ENCODE data around the gene IFIT1. TPM values are rescaled to one million over a fixed set of nuclear protein-coding genes. Genes with fewer than 3 reads are reported as not detected.
A peak's percentile ranks its signal among the peaks of the same experiment; 100 is the strongest.
"Not testable (repeated sequence)": the region's sequence is repeated elsewhere in the genome, so short reads cannot be mapped to it uniquely, and the experiment has no call there.

Gene IFIT1
- total RNA-seq, 4 donors from 2014 or later = 3.3 to 9.3 (median 6.8) TPM

DNA sequence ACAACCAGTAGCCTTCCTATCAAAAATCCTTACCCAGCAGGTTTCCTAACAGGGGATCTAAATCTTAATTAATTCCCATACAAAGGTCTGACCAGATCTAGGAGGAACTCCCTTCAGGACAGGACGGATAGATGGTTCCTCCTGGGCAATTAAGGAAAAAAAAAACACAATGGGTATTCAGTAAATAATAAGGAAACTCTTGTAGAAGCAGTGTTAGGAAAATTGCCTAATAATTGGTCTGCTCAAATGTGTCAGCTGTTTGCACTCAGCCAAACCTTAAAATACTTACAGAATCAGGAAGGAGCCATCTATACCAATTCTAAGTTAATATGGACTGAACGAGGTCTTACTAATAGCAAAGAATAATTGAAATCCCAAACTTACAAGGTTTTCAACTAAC lies 18.7 kb downstream of the IFIT1 start:
- not testable (repeated sequence) for H3K4me1 ChIP-seq, H3K27ac ChIP-seq, H3K27me3 ChIP-seq, H3K36me3 ChIP-seq, H3K9me3 ChIP-seq, DNase-seq, H3K4me3 ChIP-seq

DNA sequence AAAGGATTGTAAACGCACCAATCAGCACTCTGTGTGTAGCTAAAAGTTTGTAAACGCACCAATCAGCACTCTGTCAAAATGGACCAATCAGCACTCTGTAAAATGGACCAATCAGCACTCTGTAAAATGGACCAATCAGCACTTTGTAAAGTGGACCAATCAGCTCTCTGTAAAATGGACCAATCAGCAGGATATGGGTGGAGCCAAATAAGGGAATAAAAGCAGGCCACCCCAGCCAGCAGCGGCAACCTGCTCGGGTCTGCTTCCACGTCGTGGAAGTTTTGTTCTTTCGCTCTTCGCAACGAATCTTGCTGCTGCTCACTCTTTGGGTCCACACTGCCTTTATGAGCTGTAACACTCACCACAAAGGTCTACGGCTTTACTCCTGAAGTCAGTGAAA lies 19.9 kb downstream of the IFIT1 start:
- peaks cover 0 to 16% (median 0%) of the 10 kb centered on the region in 4 donors for H3K4me1 ChIP-seq
- not testable (repeated sequence) for H3K27me3 ChIP-seq, H3K9me3 ChIP-seq, H3K36me3 ChIP-seq, H3K4me3 ChIP-seq, DNase-seq, H3K27ac ChIP-seq

DNA sequence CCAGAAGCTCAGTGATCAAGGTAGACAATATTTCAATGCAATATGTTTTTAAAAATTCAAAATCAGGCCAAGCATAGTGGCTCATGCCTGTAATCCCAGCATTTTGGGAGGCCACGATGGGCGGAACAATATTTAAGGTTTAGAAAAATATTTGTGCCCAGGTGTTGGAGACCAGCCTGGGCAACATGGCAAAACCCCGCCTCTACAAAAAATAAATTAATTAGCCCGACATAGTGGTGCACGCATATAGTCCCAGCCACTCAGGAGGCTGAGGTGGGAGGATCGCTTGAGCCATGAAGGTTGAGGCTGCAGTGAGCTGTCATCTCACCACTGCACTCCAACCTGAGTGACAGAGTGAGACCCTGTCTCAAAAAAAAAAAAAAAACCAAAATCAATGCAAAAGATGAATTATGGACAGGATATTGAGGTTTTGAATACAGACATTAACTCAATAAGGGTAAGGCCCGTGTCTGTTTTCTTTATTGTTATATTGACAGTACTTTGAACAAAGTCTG lies 21.0 kb downstream of the IFIT1 start:
- no peak for DNase-seq
- Histone ChIP-seq H3K36me3 (peaks cover 0 to 4% (median 0%) of the 10 kb centered on the region in 3 donors), H3K9me3 (no peaks in the 10 kb centered on the region), H3K4me1 (peaks cover 0 to 27% (median 3%) of the 10 kb centered on the region in 4 donors), H3K4me3 (peak overlapping the region in 2 of 4 donors; percentile 77 to 91), H3K27me3 (no peaks in the 10 kb centered on the region), H3K27ac (peak overlapping the region in 3 of 4 donors; percentile 94 to 98 (median 94))
- TF ChIP-seq, protein P1, sequence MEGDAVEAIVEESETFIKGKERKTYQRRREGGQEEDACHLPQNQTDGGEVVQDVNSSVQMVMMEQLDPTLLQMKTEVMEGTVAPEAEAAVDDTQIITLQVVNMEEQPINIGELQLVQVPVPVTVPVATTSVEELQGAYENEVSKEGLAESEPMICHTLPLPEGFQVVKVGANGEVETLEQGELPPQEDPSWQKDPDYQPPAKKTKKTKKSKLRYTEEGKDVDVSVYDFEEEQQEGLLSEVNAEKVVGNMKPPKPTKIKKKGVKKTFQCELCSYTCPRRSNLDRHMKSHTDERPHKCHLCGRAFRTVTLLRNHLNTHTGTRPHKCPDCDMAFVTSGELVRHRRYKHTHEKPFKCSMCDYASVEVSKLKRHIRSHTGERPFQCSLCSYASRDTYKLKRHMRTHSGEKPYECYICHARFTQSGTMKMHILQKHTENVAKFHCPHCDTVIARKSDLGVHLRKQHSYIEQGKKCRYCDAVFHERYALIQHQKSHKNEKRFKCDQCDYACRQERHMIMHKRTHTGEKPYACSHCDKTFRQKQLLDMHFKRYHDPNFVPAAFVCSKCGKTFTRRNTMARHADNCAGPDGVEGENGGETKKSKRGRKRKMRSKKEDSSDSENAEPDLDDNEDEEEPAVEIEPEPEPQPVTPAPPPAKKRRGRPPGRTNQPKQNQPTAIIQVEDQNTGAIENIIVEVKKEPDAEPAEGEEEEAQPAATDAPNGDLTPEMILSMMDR (IDR thresholded peaks at IDR 0.05) = no peak
- TF ChIP-seq POLR2A (IDR thresholded peaks at IDR 0.05) = no peak

DNA sequence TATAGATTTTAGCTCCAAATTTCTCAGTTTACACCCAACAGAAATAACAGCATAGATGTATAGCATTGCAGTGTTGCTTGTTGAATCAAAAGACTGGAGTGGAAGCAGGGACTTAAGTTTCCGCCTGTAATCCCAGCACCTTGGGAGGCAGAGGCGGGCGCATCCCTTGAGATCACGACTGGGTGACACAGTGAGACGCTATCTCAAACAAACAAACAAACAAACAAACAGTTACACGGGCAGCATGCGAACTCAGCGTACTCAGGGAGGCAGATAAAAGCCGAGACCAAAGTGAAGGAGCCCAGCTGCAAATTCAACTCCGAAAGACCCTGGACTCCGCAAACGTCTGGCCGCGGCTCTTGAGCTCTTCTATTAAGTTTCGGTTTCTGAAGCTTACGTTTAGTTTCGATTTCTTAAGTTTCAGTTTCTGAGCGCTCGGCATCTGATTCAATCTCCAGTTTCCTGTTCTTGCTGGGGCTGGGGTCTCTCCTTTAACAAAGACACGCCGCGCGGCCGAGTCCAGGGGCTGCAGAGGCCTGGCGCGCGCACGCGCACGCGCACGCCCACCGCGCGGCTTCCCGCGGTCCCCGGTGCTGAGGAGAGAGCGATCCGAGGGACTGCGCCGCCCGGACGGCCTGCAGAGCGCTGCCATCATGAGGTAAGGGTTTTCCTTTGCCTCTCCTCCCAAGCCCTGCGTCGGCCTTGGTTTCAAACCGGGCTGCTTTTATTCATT lies 21.9 kb downstream of the IFIT1 start, which contains the start of gene IFIT5:
TSS of gene IFIT5 (plus strand) at position 423 of the 733 bp plus-strand sequence. CDS start at position 654, 231 bp downstream.
- Histone ChIP-seq H3K27me3 (no peaks in the 10 kb centered on the region), H3K36me3 (peaks cover 0 to 4% (median 0%) of the 10 kb centered on the region in 3 donors), H3K9me3 (no peaks in the 10 kb centered on the region), H3K4me3 (peak within 1 kb of the TSS; percentile 57 to 91 (median 77)), H3K27ac (peak within 1 kb of the TSS; percentile 94 to 98 (median 94)), H3K4me1 (peaks cover 0 to 27% (median 5%) of the 10 kb centered on the region in 4 donors)
- TF ChIP-seq, protein P1 (IDR thresholded peaks at IDR 0.05) = peak in 1 of 6 experiments; percentile 1
- TF ChIP-seq POLR2A (IDR thresholded peaks at IDR 0.05) = peak; percentile 30 to 53
- peak; percentile 62 to 85 (median 84) for DNase-seq

DNA sequence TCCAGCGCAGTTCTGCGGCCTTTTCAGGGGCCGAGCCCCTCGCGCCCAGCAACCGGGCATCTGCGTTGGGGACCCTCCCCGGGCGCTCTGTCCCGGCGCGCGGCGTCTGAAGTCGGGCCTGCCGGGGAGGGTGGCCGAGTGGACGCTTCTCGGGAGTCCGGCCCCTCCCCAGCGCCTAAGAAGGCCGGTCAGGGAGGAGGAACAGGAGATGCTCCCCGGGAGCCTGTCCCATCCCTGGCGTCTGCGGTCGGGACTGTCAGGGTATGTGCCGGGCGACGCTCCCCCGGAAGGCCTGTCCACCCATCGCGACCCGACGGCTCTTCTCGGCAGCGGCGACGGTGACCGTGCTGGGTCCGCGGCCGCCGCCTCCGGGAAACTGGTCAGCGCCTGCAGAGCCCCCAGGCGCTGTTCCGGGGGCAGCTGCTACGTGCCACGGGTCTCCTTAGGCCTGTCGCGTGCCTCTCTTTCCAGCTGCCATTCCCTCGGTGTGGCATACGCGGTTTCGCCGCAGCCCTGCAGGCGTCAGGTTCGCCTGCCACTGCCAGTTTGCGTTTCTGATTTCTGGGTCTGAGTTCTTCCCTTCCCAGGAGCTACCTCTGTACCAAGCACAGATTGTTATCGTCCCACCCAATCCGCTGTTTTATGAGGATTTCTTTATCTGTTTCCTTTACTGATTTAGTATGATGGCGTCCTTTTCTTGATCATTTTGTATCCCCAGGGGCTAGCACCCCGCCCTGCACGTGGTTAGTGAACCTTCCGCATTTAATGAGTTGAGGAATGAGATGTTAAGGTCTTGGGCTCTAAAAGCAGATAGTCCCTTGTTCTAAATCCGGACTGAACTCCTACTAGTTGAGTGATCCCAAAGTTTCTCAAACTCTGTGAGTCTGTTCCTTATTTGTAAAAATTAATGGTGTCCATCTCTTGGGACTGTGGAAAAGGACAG lies 22.7 kb downstream of the IFIT1 start:
- Histone ChIP-seq H3K36me3 (peaks cover 0 to 4% (median 0%) of the 10 kb centered on the region in 3 donors), H3K27ac (peak overlapping the region; percentile 94 to 98 (median 94)), H3K27me3 (no peaks in the 10 kb centered on the region), H3K4me3 (peak overlapping the region; percentile 57 to 91 (median 77)), H3K4me1 (peaks cover 0 to 27% (median 6%) of the 10 kb centered on the region in 4 donors), H3K9me3 (no peaks in the 10 kb centered on the region)
- TF ChIP-seq, protein P1 (IDR thresholded peaks at IDR 0.05) = peak in 1 of 6 experiments; percentile 3
- TF ChIP-seq POLR2A (IDR thresholded peaks at IDR 0.05) = peak in 1 of 2 donors; percentile 27
- peak; percentile 72 to 76 (median 73) for DNase-seq

DNA sequence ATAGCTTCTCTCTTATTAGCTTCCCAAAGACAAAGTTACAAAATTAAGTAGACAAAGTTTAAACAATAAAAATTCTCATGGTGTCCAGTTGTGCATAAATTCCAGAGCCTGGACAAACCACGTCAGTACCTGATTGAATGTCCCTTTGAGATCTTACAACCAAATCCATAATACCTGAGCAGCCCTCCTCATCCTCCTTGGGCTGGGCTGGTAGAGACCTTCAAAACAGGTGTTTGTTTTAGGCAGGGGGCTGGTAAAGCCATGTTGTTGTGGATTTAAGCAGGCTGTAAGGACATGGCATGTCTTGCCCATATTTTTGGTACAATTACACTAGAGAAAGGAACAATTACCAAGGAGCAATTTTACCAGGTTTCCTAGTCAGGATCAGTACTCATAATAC lies 24.0 kb downstream of the IFIT1 start:
- Histone ChIP-seq H3K4me1 (peaks cover 0 to 27% (median 6%) of the 10 kb centered on the region in 4 donors), H3K36me3 (peaks cover 0 to 12% (median 3%) of the 10 kb centered on the region in 3 donors), H3K4me3 (no peak overlapping the region), H3K27ac (no peak overlapping the region), H3K9me3 (no peaks in the 10 kb centered on the region), H3K27me3 (no peaks in the 10 kb centered on the region)
- TF ChIP-seq, protein P1 (IDR thresholded peaks at IDR 0.05) = no peak
- no peak for TF ChIP-seq POLR2A (IDR thresholded peaks at IDR 0.05)
- no peak for DNase-seq

Data from Peyer's patch (tissue), 4 donors.